OCI-LY7 (cell line): ENCODE results near the gene PPP4R1. TPM values are rescaled to one million over a fixed set of nuclear protein-coding genes. Genes with fewer than 3 reads are reported as not detected.

ENCODE experiments used
- BruUV-seq: library from RNA; stranded (reverse); fragments of 400-500 nt; replicated peaks from 2 replicates; lab custom pipeline; 2021; lab: Mats Ljungman, UMichigan
- CTCF ChIA-PET: fragments of 300-600 bp; sonication (Branson Sonifier 250); formaldehyde crosslinking; loops from one replicate; lab custom pipeline; 2022; ENCODE audit warnings: antibody characterized with exemption; ENCODE audit not compliant: unreplicated experiment; lab: Charles Lee
- POLR2A ChIA-PET: fragments of 300-600 bp; sonication (Branson Sonifier 250); formaldehyde crosslinking; loops from one replicate; lab custom pipeline; 2022; ENCODE audit warnings: antibody characterized with exemption; lab: Charles Lee
- DNase-seq: peaks from one replicate; pipeline ENCODE4 v3.0.0-alpha.2; 2015; ENCODE audit warnings: low spot score
- H2AFZ ChIP-seq: fragments of 200-600 bp; sonication (generic), shearing (Covaris generic); 2 replicates; pipeline ENCODE4 v1.6.1; 2014; ENCODE audit warnings: mild to moderate bottlenecking, antibody characterized with exemption, low read length, moderate library complexity
- H3K27ac ChIP-seq: fragments of 200-600 bp; sonication (generic); 2 replicates; pipeline ENCODE4 v1.5.1; 2014; ENCODE audit warnings: mixed run types, low read depth, mild to moderate bottlenecking, moderate library complexity, low read length, inconsistent platforms; ENCODE audit not compliant: poor library complexity, severe bottlenecking
- H3K36me3 ChIP-seq: fragments of 200-600 bp; sonication (generic); 2 replicates; pipeline ENCODE4 v1.6.1; 2014; ENCODE audit warnings: mild to moderate bottlenecking, antibody characterized with exemption, low read length, moderate library complexity, mixed read lengths; ENCODE audit not compliant: insufficient read depth
- H3K4me1 ChIP-seq: fragments of 200-600 bp; sonication (generic); 2 replicates; pipeline ENCODE4 v1.5.1; 2014; ENCODE audit warnings: mild to moderate bottlenecking, low read length; ENCODE audit not compliant: insufficient read depth, poor library complexity, severe bottlenecking
- H3K4me2 ChIP-seq: fragments of 200-600 bp; sonication (generic); 2 replicates; pipeline ENCODE4 v1.6.1; 2014; ENCODE audit warnings: mild to moderate bottlenecking, low read length
- H3K4me3 ChIP-seq: fragments of 200-600 bp; sonication (generic); 2 replicates; pipeline ENCODE4 v1.5.1; 2014; ENCODE audit warnings: mild to moderate bottlenecking, low read depth, low read length; ENCODE audit not compliant: poor library complexity, severe bottlenecking
- H3K79me2 ChIP-seq: fragments of 200-600 bp; sonication (generic); 2 replicates; pipeline ENCODE4 v1.6.1; 2016; ENCODE audit warnings: low read depth, mild to moderate bottlenecking, low read length, moderate library complexity, mixed read lengths; ENCODE audit not compliant: insufficient read depth
- H3K9me2 ChIP-seq: fragments of 200-600 bp; sonication (generic); 2 replicates; pipeline ENCODE4 v1.6.1; 2016; ENCODE audit warnings: mild to moderate bottlenecking, low read length, mixed read lengths; ENCODE audit not compliant: insufficient read depth
- H3K9me3 ChIP-seq: fragments of 200-600 bp; sonication (generic); 2 replicates; pipeline ENCODE4 v1.6.1; 2014; ENCODE audit warnings: mild to moderate bottlenecking, mixed run types, low read length, mixed read lengths
- H4K20me1 ChIP-seq: fragments of 200-600 bp; sonication (generic); 2 replicates; pipeline ENCODE4 v1.6.1; 2014; ENCODE audit warnings: mild to moderate bottlenecking, antibody characterized with exemption, low read length, moderate library complexity, mixed read lengths; ENCODE audit not compliant: insufficient read depth
- CTCF ChIP-seq: fragments of 200-600 bp; sonication (generic); conservative IDR thresholded peaks from 2 replicates; pipeline ENCODE4 v1.5.1; 2014; ENCODE audit warnings: mild to moderate bottlenecking, antibody characterized with exemption, low read length, moderate library complexity, mixed read lengths
- EZH2phosphoT487 ChIP-seq: fragments of 200-600 bp; sonication (generic); IDR thresholded peaks from 2 replicates; pipeline ENCODE4 v1.6.1; 2018; ENCODE audit warnings: low read depth, borderline replicate concordance, mild to moderate bottlenecking, mixed run types, antibody characterized with exemption, low read length, moderate library complexity, mixed read lengths
- intact Hi-C: fragments of 100-400 bp; cut with micrococcal nuclease; formaldehyde crosslinking; loops from one replicate; pipeline ENCODE4 v1.10.0; 2022; ENCODE audit not compliant: unreplicated experiment
- total RNA-seq, 2 experiments: library from RNA; depleted of rRNA in 1 of 2; stranded (reverse); fragments of >200 nt in 1 of 2; shearing (Covaris generic) in 1 of 2; gene quantifications; 2 replicates each; pipeline ENCODE4 v1.2.3, GENCODE V29; 2014 to 2022

PPP4R1 gene
- total RNA-seq, 2 experiments from 2014 or later = 64.9 to 72.4 TPM

GRCh38 chr18:9565407-9565806, 49.0 kb downstream of the PPP4R1 start:
- no peak for DNase-seq
- TF ChIP-seq CTCF (no peak), EZH2phosphoT487 (no peak)
- Histone ChIP-seq H3K9me2 (no peaks in the 10 kb centered on the region), H3K4me1 (no peaks in the 10 kb centered on the region), H3K4me3 (no peak overlapping the region), H2AFZ (no peak overlapping the region), H3K27ac (no peak overlapping the region), H3K4me2 (no peak overlapping the region), H3K79me2 (no peaks in the 10 kb centered on the region), H4K20me1 (no peaks in the 10 kb centered on the region), H3K36me3 (peaks cover 55% of the 10 kb centered on the region), H3K9me3 (no peaks in the 10 kb centered on the region)
- intact Hi-C loops = no loop called here
- ChIA-PET POLR2A (interaction anchor here (0.9 kb wide), 1 partner anchor 12 kb away, joined by 5 read pairs; no protein-coding TSS in a partner anchor), CTCF (no interaction called here)
- BruUV-seq = no TSS peak

DNA sequence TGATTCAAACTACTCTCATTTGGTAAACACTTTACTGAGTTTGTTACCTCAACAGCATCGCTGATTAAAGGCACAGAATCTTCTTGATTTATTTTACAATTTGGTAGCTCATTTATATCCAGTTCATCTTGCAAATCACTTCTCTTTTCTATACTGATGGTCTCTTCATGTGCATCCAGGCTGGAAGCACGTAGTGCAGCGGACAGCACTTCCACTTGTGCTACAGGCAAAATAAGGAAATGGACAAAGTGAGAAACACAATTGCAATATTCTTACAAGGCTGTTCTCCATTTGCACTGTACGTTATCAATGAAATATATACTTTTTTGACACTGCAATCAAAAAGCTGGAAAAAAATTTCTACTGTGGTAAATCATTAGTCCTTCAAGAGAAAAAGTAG, 51.0 kb downstream of the PPP4R1 start:
- TF ChIP-seq CTCF (no peak), EZH2phosphoT487 (no peak)
- H3K9me3 ChIP-seq = no peaks in the 10 kb centered on the region
- H3K4me2 ChIP-seq = no peak overlapping the region
- no peak overlapping the region for H3K4me3 ChIP-seq
- H4K20me1 ChIP-seq = no peaks in the 10 kb centered on the region
- no peaks in the 10 kb centered on the region for H3K79me2 ChIP-seq
- CTCF ChIA-PET = no interaction called here
- H3K9me2 ChIP-seq = no peaks in the 10 kb centered on the region
- DNase-seq = no peak
- H3K27ac ChIP-seq = no peak overlapping the region
- H2AFZ ChIP-seq = no peak overlapping the region
- H3K4me1 ChIP-seq = no peaks in the 10 kb centered on the region
- intact Hi-C loops = no loop called here
- POLR2A ChIA-PET = no interaction called here
- BruUV-seq = no TSS peak
- H3K36me3 ChIP-seq = peaks cover 50% of the 10 kb centered on the region

- intact Hi-C loops = no loop called here
- no peak overlapping the region for H3K4me3 ChIP-seq
- no peak for DNase-seq
- H3K9me2 ChIP-seq = no peaks in the 10 kb centered on the region
- H3K27ac ChIP-seq = no peak overlapping the region
- no peaks in the 10 kb centered on the region for H3K9me3 ChIP-seq
- H3K4me2 ChIP-seq = no peak overlapping the region
- no peaks in the 10 kb centered on the region for H3K79me2 ChIP-seq
- TF ChIP-seq EZH2phosphoT487 (no peak), CTCF (no peak)
- no peaks in the 10 kb centered on the region for H4K20me1 ChIP-seq
- BruUV-seq = no TSS peak
- H2AFZ ChIP-seq = no peak overlapping the region
- no peaks in the 10 kb centered on the region for H3K4me1 ChIP-seq
- ChIA-PET POLR2A (interaction anchor here (0.6 to 0.9 kb wide), 5 partner anchors 13 to 349 kb away, joined by 3 to 5 read pairs (median 3); no protein-coding TSS in a partner anchor), CTCF (no interaction called here)
- H3K36me3 ChIP-seq = peaks cover 50% of the 10 kb centered on the region; the same call in 1 of the 2 replicates
These were observed 51.8 kb downstream of the PPP4R1 start for GRCh38 chr18:9562584-9562983.
